ENCODE measurements around the gene FGF12. TPM values are rescaled to one million over a fixed set of nuclear protein-coding genes. Genes with fewer than 3 reads are reported as not detected.

Gene FGF12
- total RNA-seq, 1 experiment from 2014 or later = not detected

Other genes starting within 250 kb of the FGF12 start
- gene MB21D2, start 190.3 kb upstream of the FGF12 start, total RNA-seq (2014; rRNA removed; shearing (Covaris generic)) = 18.0 and 22.5 TPM in 2 replicates